Effector memory CD4-positive, alpha-beta T cell (primary cell): ENCODE measurements around the gene ACVR1B.
"Not testable (repeated sequence)": the region's sequence is repeated elsewhere in the genome, so short reads cannot be mapped to it uniquely, and the experiment has no call there.

ENCODE experiments used
- DNase-seq, 3 donors: peaks; one replicate each; pipeline ENCODE4 v3.0.0-alpha.2; 2020
- H3K27ac ChIP-seq: 2 replicates; pipeline ENCODE4 v1.7.0; 2013; ENCODE audit warnings: mild to moderate bottlenecking, low read length, moderate library complexity; ENCODE audit not compliant: insufficient read depth, poor library complexity, severe bottlenecking
- H3K27me3 ChIP-seq: replicated peaks from 2 replicates; pipeline ENCODE4 v1.7.0; 2013; ENCODE audit warnings: mild to moderate bottlenecking, low read length; ENCODE audit not compliant: insufficient read depth, control insufficient read depth, poor library complexity, severe bottlenecking
- H3K36me3 ChIP-seq: 2 replicates; pipeline ENCODE4 v1.7.0; 2013; ENCODE audit warnings: mild to moderate bottlenecking, low read length, moderate library complexity; ENCODE audit not compliant: control insufficient read depth, insufficient read depth
- H3K4me1 ChIP-seq: 2 replicates; pipeline ENCODE4 v1.7.0; 2013; ENCODE audit warnings: low read length, mild to moderate bottlenecking; ENCODE audit not compliant: control insufficient read depth, insufficient read depth, poor library complexity, severe bottlenecking
- H3K4me3 ChIP-seq: 2 replicates; pipeline ENCODE4 v1.7.0; 2013; ENCODE audit warnings: low read length, low read depth, mild to moderate bottlenecking; ENCODE audit not compliant: insufficient read depth, poor library complexity, severe bottlenecking
- H3K9me3 ChIP-seq: 2 replicates; pipeline ENCODE4 v1.7.0; 2013; ENCODE audit warnings: mild to moderate bottlenecking, low read length, moderate library complexity; ENCODE audit not compliant: control insufficient read depth

The ACVR1B gene

GRCh38 chr12:51977320-51977753 lies 25.8 kb downstream of the ACVR1B start:
- no peaks in the 10 kb centered on the region for H3K27me3 ChIP-seq
- H3K4me1 ChIP-seq = peaks cover 30% of the 10 kb centered on the region
- H3K4me3 ChIP-seq = no peak overlapping the region
- peaks cover 7% of the 10 kb centered on the region for H3K36me3 ChIP-seq
- no peak for DNase-seq
- H3K27ac ChIP-seq = no peak overlapping the region
- no peaks in the 10 kb centered on the region for H3K9me3 ChIP-seq

DNA sequence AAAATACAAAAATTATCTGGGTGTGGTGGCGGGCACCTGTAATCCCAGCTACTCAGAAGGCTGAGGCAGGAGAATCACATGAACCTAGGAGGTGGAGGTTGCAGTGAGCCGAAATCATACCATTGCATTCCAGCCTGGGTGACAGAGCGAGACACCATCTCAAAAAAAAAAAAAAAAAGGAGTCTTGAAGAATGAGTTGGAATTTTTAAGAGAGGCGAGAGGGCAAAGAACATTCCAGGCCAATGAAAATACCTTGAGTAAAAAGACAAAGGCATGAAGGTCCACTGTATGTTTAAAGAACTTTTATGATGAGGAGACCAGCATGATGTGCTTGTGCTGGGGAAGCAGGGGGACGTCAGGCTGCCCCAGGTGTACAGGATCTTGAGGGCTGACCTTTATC lies 27.8 kb downstream of the ACVR1B start:
- H3K4me3 ChIP-seq, H3K9me3 ChIP-seq, H3K27ac ChIP-seq, DNase-seq, H3K27me3 ChIP-seq: not testable (repeated sequence)
- H3K4me1 ChIP-seq = peaks cover 11% of the 10 kb centered on the region
- H3K36me3 ChIP-seq = peaks cover 12% of the 10 kb centered on the region

DNA sequence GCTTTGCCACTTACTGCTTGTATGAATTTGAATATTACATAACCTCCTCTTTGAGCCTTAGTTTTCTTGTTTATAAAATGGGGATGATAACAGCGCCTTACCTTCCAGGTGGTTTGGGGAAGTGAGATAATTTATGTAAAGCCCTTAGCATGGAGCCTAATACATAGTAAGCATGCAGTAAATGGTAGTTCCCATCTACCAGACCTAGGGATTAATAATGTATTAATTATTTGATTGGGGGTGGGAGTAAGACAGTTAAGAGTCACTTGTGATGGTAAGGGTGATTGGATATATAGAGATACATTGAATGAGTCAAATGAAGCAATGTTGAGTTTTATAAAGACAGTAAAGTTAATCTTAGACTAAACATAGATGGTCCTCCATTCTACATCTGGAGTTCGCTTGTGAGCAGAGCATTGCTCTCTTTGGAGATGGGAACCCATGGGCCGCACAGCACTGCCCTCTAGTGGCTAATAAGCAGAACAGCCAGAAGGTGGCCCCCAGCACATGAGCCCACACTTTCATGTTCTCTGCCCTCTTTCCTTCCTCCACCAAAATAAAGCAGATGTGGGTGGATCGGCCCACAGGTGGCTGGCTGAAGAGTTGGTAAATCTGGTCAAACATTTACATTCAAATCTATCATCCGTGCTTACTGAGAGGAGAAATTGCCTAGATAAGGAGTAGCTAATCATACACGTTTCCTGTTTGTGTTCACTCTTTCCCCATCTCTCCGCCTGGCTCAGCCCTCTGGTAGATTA lies 28.7 kb downstream of the ACVR1B start:
- no peaks in the 10 kb centered on the region for H3K9me3 ChIP-seq
- DNase-seq = peak; percentile 41 to 53 (median 46)
- no peaks in the 10 kb centered on the region for H3K27me3 ChIP-seq
- no peak overlapping the region for H3K27ac ChIP-seq
- H3K4me3 ChIP-seq = no peak overlapping the region
- H3K4me1 ChIP-seq = peaks cover 1% of the 10 kb centered on the region
- H3K36me3 ChIP-seq = peaks cover 21% of the 10 kb centered on the region

GRCh38 chr12:51980809-51981127 lies 29.3 kb downstream of the ACVR1B start:
- Histone ChIP-seq H3K27me3 (no peaks in the 10 kb centered on the region), H3K36me3 (peaks cover 26% of the 10 kb centered on the region), H3K9me3 (no peaks in the 10 kb centered on the region), H3K4me1 (no peaks in the 10 kb centered on the region), H3K4me3 (no peak overlapping the region), H3K27ac (no peak overlapping the region)
- DNase-seq = no peak

DNA sequence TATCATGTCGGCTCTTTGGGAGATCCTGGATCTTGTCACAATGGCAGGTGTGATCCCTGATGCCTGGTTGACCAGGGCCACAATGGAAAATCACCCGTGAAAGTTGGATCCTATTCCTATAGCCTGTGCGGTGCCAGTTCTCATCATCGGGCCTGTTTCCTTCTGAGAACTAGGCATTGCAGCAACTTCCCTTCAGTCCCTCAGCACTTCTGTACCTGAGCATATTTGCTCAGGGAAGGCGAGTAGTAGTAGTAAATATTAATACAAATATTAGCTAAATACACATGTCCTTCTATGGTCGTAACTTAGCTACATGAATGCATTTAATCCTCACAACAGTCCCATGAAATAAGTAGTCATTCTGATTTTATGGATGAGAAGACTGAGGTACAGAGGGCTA lies 33.2 kb downstream of the ACVR1B start:
- no peak for DNase-seq
- Histone ChIP-seq H3K36me3 (peaks cover 33% of the 10 kb centered on the region), H3K4me3 (no peak overlapping the region), H3K9me3 (no peaks in the 10 kb centered on the region), H3K4me1 (no peaks in the 10 kb centered on the region), H3K27ac (no peak overlapping the region), H3K27me3 (no peaks in the 10 kb centered on the region)

GRCh38 chr12:51985154-51985835 lies 33.8 kb downstream of the ACVR1B start:
- peaks cover 33% of the 10 kb centered on the region for H3K36me3 ChIP-seq
- H3K4me3 ChIP-seq = no peak overlapping the region
- H3K4me1 ChIP-seq = no peaks in the 10 kb centered on the region
- no peaks in the 10 kb centered on the region for H3K9me3 ChIP-seq
- H3K27ac ChIP-seq = no peak overlapping the region
- DNase-seq = no peak
- no peaks in the 10 kb centered on the region for H3K27me3 ChIP-seq

GRCh38 chr12:51986834-51987233 lies 35.3 kb downstream of the ACVR1B start:
- Histone ChIP-seq H3K9me3 (no peaks in the 10 kb centered on the region), H3K4me1 (no peaks in the 10 kb centered on the region), H3K4me3 (no peak overlapping the region), H3K36me3 (peaks cover 36% of the 10 kb centered on the region), H3K27me3 (no peaks in the 10 kb centered on the region), H3K27ac (no peak overlapping the region)
- DNase-seq = no peak

DNA sequence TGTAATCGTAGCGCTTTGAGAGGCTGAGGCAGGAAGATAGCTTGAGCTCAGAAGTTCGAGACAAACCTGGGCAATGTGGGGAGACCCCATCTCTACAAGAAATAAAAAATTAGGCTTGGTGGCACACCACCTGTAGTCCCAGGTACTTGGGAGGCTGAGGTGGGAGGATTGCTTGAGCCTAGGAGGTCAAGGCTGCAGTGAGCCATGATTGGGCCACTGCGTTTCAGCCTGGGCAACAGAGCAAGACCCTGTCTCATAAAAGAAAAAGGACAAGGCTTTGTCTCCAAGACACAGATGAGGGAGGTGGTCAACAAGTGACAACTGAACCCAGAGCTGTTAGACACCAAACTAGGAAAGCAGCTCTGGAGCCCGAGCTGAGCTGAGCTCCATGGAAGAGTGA lies 40.7 kb downstream of the ACVR1B start:
- H3K4me1 ChIP-seq = no peaks in the 10 kb centered on the region
- no peak overlapping the region for H3K4me3 ChIP-seq
- H3K27me3 ChIP-seq = no peaks in the 10 kb centered on the region
- peaks cover 8% of the 10 kb centered on the region for H3K36me3 ChIP-seq
- H3K27ac ChIP-seq = no peak overlapping the region
- no peak for DNase-seq
- no peaks in the 10 kb centered on the region for H3K9me3 ChIP-seq

- peaks cover 5% of the 10 kb centered on the region for H3K36me3 ChIP-seq
- H3K27ac ChIP-seq = no peak overlapping the region
- H3K9me3 ChIP-seq = no peaks in the 10 kb centered on the region
- H3K4me3 ChIP-seq = no peak overlapping the region
- no peaks in the 10 kb centered on the region for H3K4me1 ChIP-seq
- H3K27me3 ChIP-seq = no peaks in the 10 kb centered on the region
- DNase-seq = no peak
Observed at GRCh38 chr12:51994539-51994820, 43.0 kb downstream of the ACVR1B start.

GRCh38 chr12:51994959-51995358 lies 43.5 kb downstream of the ACVR1B start:
- H3K27ac ChIP-seq = no peak overlapping the region
- H3K36me3 ChIP-seq = peaks cover 5% of the 10 kb centered on the region
- H3K4me1 ChIP-seq = no peaks in the 10 kb centered on the region
- no peaks in the 10 kb centered on the region for H3K9me3 ChIP-seq
- H3K27me3 ChIP-seq = no peaks in the 10 kb centered on the region
- H3K4me3 ChIP-seq = no peak overlapping the region
- DNase-seq = no peak
